ENCODE data around the gene MNDA. TPM values are rescaled to one million over a fixed set of nuclear protein-coding genes. Genes with fewer than 3 reads are reported as not detected.
"Not testable (repeated sequence)": the region's sequence is repeated elsewhere in the genome, so short reads cannot be mapped to it uniquely, and the experiment has no call there.

Gene MNDA
- total RNA-seq, 3 donors from 2014 or later = 0.13 TPM; not detected in 2

- H3K4me3 Mint-ChIP-seq = no peak overlapping the region
- ATAC-seq (no peak), DNase-seq (no peak)
- H3K4me1 Mint-ChIP-seq (ENCODE audit: low read depth) = peaks cover 19% of the 10 kb centered on the region
- no peaks in the 10 kb centered on the region for H3K36me3 Mint-ChIP-seq (ENCODE audit: insufficient read depth)
- H3K27me3 Mint-ChIP-seq (ENCODE audit: low read depth) = no peaks in the 10 kb centered on the region
- no peaks in the 10 kb centered on the region for H3K9me3 Mint-ChIP-seq
These were observed 12.6 kb upstream of the MNDA start for GRCh38 chr1:158818560-158818959.

DNA sequence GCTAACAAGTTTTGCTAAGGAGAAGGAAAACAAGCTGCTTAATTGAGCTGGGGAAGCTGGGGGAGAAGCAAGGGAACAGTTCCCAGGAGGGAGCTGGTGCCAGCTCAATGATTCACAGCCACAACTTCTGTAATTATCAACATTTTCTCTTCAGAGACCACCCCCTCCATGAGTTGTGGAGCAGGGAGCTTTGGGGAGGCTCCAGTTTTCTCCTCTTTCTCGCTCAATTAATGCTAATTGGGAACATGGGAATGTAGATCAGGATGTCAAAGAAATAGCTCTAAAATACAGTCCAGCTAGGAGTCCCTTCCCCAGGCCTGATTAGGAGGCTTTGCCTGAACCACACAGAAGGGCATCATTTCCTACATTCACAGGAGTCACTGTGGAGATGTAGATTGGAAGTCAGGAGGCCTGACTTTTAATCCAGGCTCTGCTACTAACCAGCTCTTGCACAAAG, 12.1 kb upstream of the MNDA start:
- peak in 1 of 2 donors; percentile 4 for ATAC-seq
- no peaks in the 10 kb centered on the region for H3K27me3 Mint-ChIP-seq (ENCODE audit: low read depth)
- H3K36me3 Mint-ChIP-seq (ENCODE audit: insufficient read depth) = no peaks in the 10 kb centered on the region
- DNase-seq = no peak
- H3K9me3 Mint-ChIP-seq = no peaks in the 10 kb centered on the region
- no peak overlapping the region for H3K4me3 Mint-ChIP-seq
- H3K4me1 Mint-ChIP-seq (ENCODE audit: low read depth) = peaks cover 19% of the 10 kb centered on the region

DNA sequence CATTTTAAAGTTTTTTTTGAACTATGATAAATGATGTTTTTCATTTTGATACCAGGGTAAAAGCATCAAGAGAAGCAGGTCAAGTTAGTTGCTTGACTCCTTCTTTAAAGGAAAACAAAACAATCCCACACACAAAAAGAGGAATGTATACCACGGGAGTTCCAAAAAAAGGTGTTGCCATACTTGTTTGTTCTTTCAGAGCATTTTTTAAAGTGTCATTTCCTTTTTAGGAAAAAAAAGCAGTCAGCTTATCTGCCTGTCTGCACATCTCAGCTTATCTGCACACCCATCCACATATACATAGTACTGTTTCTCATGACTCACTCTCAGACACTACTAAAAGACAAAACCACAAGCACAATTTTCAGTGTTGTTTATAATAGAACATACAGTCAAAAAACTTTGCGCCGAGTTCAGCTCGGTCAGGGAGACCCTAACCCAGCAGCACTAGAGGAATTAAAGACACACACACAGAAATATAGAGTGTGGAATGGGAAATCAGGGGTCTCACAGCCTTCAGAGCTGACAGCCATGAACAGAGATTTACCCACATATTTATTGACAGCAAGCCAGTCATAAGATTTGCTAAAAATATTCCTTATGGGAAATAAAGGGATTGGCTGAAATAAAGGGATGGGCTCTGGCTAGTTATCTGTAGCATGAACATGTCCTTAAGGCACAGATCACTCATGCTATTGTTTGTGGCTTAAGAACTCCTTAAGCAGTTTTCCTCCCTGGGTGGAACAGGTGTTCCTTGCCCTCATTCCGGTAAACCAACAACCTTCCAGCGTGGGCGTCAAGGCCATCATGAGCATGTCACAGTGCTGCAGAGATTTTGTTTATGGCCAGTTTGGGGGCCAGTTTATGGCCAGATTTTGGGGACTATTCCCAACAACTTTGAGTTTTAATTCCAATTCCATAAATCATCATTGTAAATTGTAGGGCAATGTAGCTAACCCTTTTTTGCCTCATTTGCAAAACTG, 11.4 kb upstream of the MNDA start:
- Mint-ChIP-seq H3K36me3 (ENCODE audit: insufficient read depth) (no peaks in the 10 kb centered on the region), H3K4me3 (no peak overlapping the region), H3K9me3 (no peaks in the 10 kb centered on the region), H3K27me3 (ENCODE audit: low read depth) (no peaks in the 10 kb centered on the region), H3K4me1 (ENCODE audit: low read depth) (peaks cover 19% of the 10 kb centered on the region)
- DNase-seq (no peak), ATAC-seq (peak; percentile 95 to 98)

GRCh38 chr1:158821723-158822122, 9.4 kb upstream of the MNDA start:
- peaks cover 3% of the 10 kb centered on the region for H3K27me3 Mint-ChIP-seq (ENCODE audit: low read depth)
- H3K4me1 Mint-ChIP-seq (ENCODE audit: low read depth) = peaks cover 19% of the 10 kb centered on the region
- ATAC-seq (no peak), DNase-seq (no peak)
- H3K36me3 Mint-ChIP-seq (ENCODE audit: insufficient read depth) = no peaks in the 10 kb centered on the region
- H3K4me3 Mint-ChIP-seq = no peak overlapping the region
- H3K9me3 Mint-ChIP-seq = no peaks in the 10 kb centered on the region

- peaks cover 14% of the 10 kb centered on the region for H3K4me1 Mint-ChIP-seq (ENCODE audit: low read depth)
- peaks cover 3% of the 10 kb centered on the region for H3K27me3 Mint-ChIP-seq (ENCODE audit: low read depth)
- DNase-seq = no peak
- no peak overlapping the region for H3K4me3 Mint-ChIP-seq
- H3K36me3 Mint-ChIP-seq (ENCODE audit: insufficient read depth) = peaks cover 3% of the 10 kb centered on the region
- H3K9me3 Mint-ChIP-seq = peaks cover 28% of the 10 kb centered on the region
- ATAC-seq = peak; percentile 81 to 83
These were observed 975 bp upstream of the MNDA start for GRCh38 chr1:158830074-158830677.

DNA sequence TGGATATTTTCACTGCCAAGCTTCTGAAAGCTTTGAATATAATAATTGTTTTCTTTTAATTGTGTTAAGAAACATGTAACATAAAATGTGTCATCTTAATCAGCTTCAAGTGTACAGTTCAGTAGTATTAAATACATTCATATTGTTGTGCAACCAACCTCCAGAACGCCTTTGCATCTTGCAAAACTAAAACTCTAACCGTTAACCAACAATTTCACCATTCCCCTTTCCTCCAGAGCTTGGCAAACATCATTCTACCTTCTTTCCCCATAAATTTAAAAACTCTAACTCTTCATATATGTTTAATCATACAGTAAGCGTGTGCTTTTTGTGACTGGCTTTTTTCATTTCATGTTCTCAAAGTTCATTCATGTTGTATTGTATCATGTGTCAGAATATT, 2.1 kb downstream of the MNDA start:
- no peak overlapping the region for H3K4me3 Mint-ChIP-seq
- DNase-seq (no peak), ATAC-seq (no peak)
- peaks cover 14% of the 10 kb centered on the region for H3K4me1 Mint-ChIP-seq (ENCODE audit: low read depth)
- H3K36me3 Mint-ChIP-seq (ENCODE audit: insufficient read depth) = peaks cover 3% of the 10 kb centered on the region
- peaks cover 19% of the 10 kb centered on the region for H3K9me3 Mint-ChIP-seq
- no peaks in the 10 kb centered on the region for H3K27me3 Mint-ChIP-seq (ENCODE audit: low read depth)

DNA sequence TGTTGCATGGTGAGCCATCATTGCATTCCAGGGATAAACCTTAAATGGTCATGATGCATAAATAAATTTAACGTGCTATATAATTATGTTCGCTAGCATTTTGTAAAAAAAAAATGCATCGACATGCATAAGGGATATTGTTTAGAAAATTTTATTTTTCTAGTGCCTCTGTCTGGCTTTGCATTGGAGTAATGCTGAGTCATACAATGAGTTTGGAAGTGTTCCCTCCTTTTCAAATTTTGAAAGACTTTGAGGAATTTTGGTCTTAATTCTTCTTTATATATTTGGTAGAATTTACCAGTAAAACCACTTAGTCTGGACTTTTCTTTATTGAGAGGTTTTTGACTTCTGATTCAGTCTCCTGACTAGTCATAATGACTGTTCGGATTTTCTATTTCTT, 4.9 kb downstream of the MNDA start:
- H3K4me3 Mint-ChIP-seq = no peak overlapping the region
- ATAC-seq (no peak), DNase-seq (no peak)
- H3K4me1 Mint-ChIP-seq (ENCODE audit: low read depth) = no peaks in the 10 kb centered on the region
- H3K27me3 Mint-ChIP-seq (ENCODE audit: low read depth) = peaks cover 9% of the 10 kb centered on the region
- peaks cover 7% of the 10 kb centered on the region for H3K9me3 Mint-ChIP-seq
- H3K36me3 Mint-ChIP-seq (ENCODE audit: insufficient read depth) = peaks cover 1% of the 10 kb centered on the region

GRCh38 chr1:158838660-158839059, 7.5 kb downstream of the MNDA start:
- no peak for ATAC-seq
- Mint-ChIP-seq H3K4me1 (ENCODE audit: low read depth) (no peaks in the 10 kb centered on the region), H3K27me3 (ENCODE audit: low read depth) (peaks cover 9% of the 10 kb centered on the region), H3K4me3 (no peak overlapping the region), H3K9me3 (peaks cover 7% of the 10 kb centered on the region), H3K36me3 (ENCODE audit: insufficient read depth) (peaks cover 1% of the 10 kb centered on the region)
- no peak for DNase-seq

DNA sequence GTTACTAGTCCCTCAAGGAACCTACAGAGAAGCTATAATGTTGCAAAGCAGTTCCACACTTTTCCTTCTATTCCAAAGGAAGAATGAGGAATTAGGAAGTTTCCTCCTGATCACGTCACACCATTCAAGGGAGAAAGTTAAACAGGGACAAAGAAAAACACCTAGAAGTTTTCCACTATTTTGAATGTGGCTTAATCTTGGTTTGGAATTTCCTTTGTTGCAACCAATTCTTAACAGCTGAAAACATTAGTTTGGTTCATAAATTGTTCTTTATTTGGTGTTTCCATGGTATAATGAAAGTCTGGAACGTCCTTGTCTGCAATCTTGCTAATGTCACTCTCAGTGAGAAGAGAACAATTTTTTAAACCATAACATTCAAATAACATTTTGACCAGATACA, 8.4 kb downstream of the MNDA start:
- H3K4me1 Mint-ChIP-seq (ENCODE audit: low read depth) = no peaks in the 10 kb centered on the region
- no peak for ATAC-seq
- H3K36me3 Mint-ChIP-seq (ENCODE audit: insufficient read depth) = peaks cover 1% of the 10 kb centered on the region
- no peak overlapping the region for H3K4me3 Mint-ChIP-seq
- DNase-seq = no peak
- peaks cover 7% of the 10 kb centered on the region for H3K9me3 Mint-ChIP-seq
- peaks cover 12% of the 10 kb centered on the region for H3K27me3 Mint-ChIP-seq (ENCODE audit: low read depth)

DNA sequence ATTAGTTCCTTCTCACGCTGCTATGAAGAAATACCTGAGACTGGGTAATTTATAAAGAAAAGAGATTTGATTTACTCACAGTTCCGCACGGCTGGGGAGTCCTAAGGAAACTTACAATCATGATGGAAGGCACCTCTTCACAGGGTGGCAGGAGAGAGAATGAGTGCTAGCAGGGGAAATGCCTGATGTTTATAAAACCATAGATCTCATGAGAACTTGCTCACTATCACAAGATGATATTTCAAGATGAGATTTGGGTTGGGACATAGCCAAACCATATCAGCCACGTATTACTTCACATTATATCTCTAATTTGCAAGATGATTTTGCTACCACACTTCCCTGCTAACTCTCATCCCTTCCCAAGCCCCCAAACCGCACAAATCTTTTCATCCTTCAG, 9.1 kb downstream of the MNDA start:
- H3K4me3 Mint-ChIP-seq = no peak overlapping the region
- DNase-seq = no peak
- peaks cover 1% of the 10 kb centered on the region for H3K36me3 Mint-ChIP-seq (ENCODE audit: insufficient read depth)
- peaks cover 15% of the 10 kb centered on the region for H3K27me3 Mint-ChIP-seq (ENCODE audit: low read depth)
- H3K9me3 Mint-ChIP-seq = peaks cover 7% of the 10 kb centered on the region
- ATAC-seq = no peak
- no peaks in the 10 kb centered on the region for H3K4me1 Mint-ChIP-seq (ENCODE audit: low read depth)

GRCh38 chr1:158864595-158864994, 33.4 kb downstream of the MNDA start:
- DNase-seq = no peak

GRCh38 chr1:158870438-158870837, 39.3 kb downstream of the MNDA start:
- H3K4me1 Mint-ChIP-seq (ENCODE audit: low read depth); H3K36me3 Mint-ChIP-seq (ENCODE audit: insufficient read depth): not testable (repeated sequence)

More at GRCh38 chr1:158864595-158864994, 33.4 kb downstream of the MNDA start:
- H3K9me3 Mint-ChIP-seq = peaks cover 13% of the 10 kb centered on the region
- H3K4me1 Mint-ChIP-seq (ENCODE audit: low read depth) = no peaks in the 10 kb centered on the region
- no peak overlapping the region for H3K4me3 Mint-ChIP-seq
- peaks cover 4% of the 10 kb centered on the region for H3K27me3 Mint-ChIP-seq (ENCODE audit: low read depth)
- H3K36me3 Mint-ChIP-seq (ENCODE audit: insufficient read depth) = peaks cover 7% of the 10 kb centered on the region
- no peak for ATAC-seq

GRCh38 chr1:158873141-158873540, 42.0 kb downstream of the MNDA start:
- H3K4me1 Mint-ChIP-seq (ENCODE audit: low read depth) = no peaks in the 10 kb centered on the region
- no peaks in the 10 kb centered on the region for H3K36me3 Mint-ChIP-seq (ENCODE audit: insufficient read depth)
- no peaks in the 10 kb centered on the region for H3K9me3 Mint-ChIP-seq
- ATAC-seq (no peak), DNase-seq (no peak)
- H3K27me3 Mint-ChIP-seq (ENCODE audit: low read depth) = peaks cover 13% of the 10 kb centered on the region
- H3K4me3 Mint-ChIP-seq = no peak overlapping the region

More at GRCh38 chr1:158870438-158870837, 39.3 kb downstream of the MNDA start:
- not testable (repeated sequence) for H3K9me3 Mint-ChIP-seq; ATAC-seq; H3K4me3 Mint-ChIP-seq; H3K27me3 Mint-ChIP-seq (ENCODE audit: low read depth); DNase-seq

- Mint-ChIP-seq H3K9me3 (peaks cover 13% of the 10 kb centered on the region), H3K4me1 (ENCODE audit: low read depth) (no peaks in the 10 kb centered on the region), H3K27me3 (ENCODE audit: low read depth) (no peaks in the 10 kb centered on the region), H3K36me3 (ENCODE audit: insufficient read depth) (no peaks in the 10 kb centered on the region), H3K4me3 (no peak overlapping the region)
- ATAC-seq (no peak), DNase-seq (no peak)
These were observed 62.5 kb downstream of the MNDA start for GRCh38 chr1:158893654-158894053.

- Mint-ChIP-seq H3K27me3 (ENCODE audit: low read depth) (peaks cover 10% of the 10 kb centered on the region), H3K9me3 (peaks cover 9% of the 10 kb centered on the region), H3K36me3 (ENCODE audit: insufficient read depth) (no peaks in the 10 kb centered on the region), H3K4me1 (ENCODE audit: low read depth) (peaks cover 2% of the 10 kb centered on the region), H3K4me3 (no peak overlapping the region)
- ATAC-seq (no peak), DNase-seq (no peak)
These were observed 67.6 kb downstream of the MNDA start for GRCh38 chr1:158898722-158899121.
